RPMI7951 (cell line): ENCODE results near the gene DSEL. TPM values are rescaled to one million over a fixed set of nuclear protein-coding genes. Genes with fewer than 3 reads are reported as not detected.

Source experiments
- DNase-seq: peaks from one replicate; pipeline ENCODE4 v3.0.0-alpha.2; 2012; ENCODE audit warnings: low read depth
- total RNA-seq: library from RNA; depleted of rRNA; stranded (reverse); fragments of >200 nt; shearing (Covaris generic); gene quantifications from 2 replicates; pipeline ENCODE4 v1.2.3, GENCODE V29; 2014; rRNA removed

Gene DSEL
- 0.48 and 0.68 TPM in 2 replicates for total RNA-seq

DNA sequence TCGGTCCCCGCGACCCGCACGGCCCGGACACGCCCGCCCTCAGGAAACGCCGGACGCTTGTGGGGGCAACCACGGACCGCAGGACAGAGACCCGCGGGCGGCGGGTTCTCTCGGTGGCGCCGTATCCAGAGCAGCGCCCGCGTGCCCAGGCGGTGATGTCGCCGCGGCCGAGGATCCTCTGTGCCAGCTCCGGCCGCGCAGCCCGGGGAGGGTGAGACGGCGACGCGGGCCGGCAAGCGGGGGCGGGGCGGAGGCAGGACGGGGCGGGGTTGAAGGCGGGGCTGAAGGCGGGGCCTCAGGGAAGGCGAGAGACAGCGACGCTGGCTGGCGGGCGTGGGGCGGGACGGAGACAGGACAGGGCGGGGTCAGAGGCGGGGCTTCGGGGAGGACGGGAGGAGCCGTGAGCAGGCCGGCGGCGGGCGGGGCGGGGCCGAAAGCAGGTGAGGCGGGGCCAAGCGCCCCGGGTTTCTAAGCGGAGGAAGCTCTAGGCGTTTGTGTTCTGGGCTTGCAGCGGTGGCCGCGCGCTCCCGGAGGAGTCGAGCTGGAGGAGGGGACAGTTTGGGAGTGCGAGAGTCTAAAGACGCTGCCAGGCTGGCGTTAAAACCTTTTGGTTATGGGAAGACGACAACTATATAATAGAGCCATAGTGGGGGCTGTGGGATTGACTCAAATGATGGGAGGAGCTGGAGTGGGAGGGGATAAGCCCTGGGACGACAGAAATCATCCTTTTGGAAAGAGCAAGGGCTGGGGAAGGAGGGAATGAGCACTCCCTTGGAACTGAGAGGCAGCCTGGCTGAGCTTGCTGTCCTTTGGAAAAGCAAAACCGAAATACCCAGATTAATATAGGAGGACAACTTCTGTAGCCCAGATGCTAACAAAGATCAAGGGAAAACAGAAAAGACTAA lies at the start of gene DSEL:
DSEL (minus strand) TSS at position 182 of the 905 bp plus-strand sequence. CDS start 2,112 bp downstream, outside the sequence.
- DNase-seq = peak; percentile 83

DNA sequence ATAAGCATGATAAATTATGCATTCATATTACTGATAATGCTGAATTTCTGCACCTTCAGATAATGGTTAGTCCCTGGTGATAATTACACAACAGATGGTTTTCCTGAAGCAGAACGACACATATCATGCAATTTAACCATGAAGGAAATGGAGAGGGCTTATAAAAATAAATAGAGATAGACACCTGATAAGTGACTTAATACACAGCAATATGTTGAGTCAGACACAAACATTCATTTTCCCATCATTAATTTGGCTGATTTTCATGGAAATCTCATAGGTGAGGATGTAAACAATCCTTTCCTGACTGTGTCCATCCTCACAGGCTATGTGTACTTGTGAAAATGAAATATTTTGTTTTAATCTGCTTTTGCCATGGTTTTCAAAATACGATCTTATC lies 36.9 kb upstream of the DSEL start:
- no peak for DNase-seq

DNA sequence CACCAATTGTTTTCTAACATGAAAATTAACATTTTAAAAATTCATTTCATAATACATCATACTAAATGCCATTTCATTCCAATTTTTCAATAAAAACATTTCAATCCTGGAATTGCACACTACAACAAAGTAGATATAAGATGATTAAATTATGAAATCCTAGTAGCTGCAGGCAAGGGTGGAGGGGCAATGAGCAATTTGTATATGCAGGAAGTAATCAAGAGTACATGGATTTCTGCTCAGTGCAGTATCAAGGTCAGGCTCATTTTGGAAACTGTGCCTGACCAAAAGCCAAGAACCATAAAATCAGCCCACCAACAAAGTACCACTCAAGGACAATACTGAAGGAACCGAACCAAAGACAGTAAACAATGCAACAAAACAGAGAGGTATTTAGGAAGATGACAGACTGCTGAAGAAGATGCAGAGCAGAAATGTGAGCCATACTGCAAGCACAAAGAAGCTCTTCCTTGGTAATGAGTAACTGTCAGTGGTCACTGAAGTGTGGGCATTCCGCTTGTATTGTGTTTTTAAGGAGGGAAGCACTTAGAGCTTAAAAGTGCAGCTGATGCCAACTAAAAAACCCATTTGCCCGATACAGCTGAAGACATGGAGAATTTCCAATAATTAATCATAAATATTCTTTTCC lies 34.5 kb upstream of the DSEL start:
- DNase-seq = no peak

DNA sequence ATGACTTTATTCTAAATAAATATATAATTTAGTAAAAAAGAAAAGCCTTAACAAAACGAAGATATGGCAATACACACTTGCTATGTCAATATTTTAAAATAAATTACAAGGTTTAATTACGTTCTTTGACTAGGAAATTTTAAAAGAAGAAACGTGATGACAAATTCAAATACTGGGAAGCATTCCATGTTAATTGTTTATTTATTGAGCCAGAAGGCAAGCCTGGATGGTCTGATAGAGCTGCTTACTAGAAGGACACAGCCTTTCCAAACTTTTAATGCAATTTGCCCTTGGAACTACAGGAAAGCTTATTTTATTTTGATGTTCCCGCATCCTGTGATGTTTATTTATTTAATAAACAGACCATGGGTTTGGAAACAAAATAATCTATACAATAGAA lies 33.4 kb upstream of the DSEL start:
- no peak for DNase-seq

DNA sequence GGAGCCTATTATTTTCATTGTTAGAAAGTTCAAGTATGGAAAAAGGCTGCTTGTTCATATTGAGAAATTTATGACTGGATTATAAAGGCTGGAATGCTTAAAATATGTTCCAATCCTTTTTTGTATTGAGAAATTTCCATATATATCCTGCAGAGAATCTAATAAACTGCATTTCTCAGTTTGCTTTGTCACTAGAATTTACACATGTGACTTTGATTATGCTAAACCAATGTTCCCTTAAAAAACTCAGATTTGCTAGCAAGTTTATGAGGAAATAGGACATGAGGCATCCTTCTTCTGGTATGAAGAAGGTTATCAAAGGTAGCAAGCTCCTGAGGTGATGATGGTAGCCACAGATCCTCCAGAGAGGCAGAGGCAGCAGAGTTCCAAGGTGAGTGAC lies 29.2 kb upstream of the DSEL start:
- no peak for DNase-seq

DNA sequence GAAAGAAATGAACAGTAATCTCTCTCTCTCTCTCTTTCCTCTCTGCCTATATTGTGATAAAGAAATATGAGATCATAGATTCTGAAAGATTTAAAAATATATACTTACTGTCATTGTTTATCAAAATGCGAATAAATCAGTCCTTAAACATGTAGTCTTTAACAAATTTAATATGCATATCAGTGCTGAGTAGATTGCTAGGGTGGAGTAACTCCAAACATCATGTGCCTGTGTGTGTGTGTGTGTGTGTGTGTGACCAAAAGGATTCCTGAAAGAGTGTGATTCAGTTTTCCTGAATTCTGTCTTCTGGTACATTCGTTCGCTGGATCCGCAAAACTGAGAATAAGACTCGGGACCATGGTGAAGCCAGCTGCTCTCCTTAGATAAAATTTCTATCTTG lies 24.0 kb upstream of the DSEL start:
- DNase-seq = no peak

DNA sequence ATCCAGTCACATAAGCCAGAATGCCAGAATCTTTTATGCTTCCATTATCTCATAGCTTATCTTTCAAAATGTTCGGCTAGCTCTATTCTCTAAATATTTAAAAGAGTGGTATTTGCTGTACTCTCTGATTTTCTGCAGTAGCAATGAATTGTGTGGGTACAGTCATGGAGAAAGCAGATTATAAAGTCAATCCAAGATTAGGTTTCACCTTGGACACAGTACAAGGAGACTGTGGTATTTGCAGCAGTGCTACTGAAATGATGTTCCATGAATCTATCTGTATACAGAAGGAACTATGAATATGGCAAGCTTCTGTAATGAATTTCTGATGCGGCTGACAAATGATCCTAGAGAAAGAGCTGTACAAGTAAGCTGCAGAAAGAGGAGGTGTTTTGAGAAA lies 15.4 kb upstream of the DSEL start:
- DNase-seq = no peak

DNA sequence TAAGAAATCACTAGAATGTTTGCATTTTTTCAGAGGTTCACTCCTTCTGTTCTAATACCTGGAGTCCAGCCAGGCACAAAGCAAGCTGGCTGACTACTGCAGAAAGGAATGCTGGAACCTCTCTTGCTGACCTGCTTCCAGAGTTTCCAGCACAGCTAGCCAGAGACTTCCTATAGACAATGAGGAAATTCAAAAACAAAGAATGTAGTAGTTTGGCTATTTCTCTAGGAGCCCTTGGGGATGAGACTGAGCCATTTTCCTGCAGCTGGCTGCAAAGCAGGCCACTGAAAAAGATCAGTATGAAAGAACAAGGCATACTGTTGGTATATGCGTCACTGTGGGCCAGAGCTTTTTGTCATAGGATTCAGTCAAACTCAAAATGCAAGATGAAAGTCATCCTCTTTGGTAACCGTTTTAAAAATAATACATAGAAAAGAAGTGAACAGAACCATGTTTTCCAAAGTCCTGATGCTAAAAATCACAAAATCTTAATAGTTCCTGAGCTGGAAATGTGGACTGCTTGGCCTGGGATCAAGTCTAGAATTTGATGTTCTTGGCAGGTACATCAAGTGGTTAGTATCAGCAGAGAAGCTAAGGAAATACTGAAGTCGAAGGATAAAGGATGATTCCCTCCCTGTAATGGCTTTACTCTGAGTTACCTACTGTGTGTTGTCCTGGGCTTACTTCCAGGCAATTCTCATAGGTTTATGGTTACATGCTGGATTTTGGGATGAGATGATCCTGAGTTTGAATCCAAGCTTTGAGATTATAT lies 9.0 kb upstream of the DSEL start:
- DNase-seq = peak; percentile 88

DNA sequence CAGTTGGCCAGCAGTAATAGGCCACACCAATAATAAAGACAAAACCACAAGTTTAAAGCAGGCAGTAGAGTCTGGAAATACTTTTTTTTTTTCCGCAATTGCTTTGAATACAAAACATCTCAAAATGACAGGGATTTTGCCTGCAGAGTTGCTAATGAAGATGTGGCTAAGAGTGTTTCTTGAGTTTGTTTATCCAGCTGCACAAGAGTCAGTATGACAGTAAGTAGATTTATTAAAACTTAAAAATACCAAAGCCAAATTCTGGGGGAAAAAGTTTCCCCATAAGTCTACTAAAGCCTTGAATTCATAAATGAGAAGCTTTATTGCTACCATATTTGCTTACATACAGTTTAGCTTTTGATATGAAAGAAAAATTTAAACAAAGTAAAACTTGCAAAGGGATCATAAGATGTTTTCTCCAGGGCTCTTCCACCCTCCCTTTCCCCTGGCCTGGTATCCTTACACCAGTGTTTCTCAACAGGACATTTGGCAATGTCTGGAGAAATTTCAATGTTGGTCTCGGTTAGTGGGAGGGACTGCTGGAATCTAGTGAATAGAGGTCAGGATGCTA lies 3.9 kb upstream of the DSEL start:
- DNase-seq = no peak

DNA sequence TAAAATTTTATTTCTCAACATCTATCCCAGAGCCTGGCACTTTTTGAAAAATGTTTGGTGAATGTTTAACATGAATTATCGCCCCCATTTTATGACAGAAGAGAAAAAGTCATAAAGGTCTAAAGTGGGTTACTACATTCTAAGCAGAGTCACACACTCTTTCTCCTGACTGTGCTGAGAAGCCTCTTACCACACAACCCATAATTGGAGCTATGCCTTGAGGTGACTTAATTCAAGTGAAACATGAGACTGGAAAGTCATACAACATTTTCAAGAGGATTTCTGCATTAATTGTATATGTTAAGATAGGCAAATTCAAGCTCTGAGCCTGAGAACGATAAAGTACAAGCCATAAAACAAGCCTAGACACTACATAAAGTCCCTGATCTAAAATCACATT lies 3.1 kb upstream of the DSEL start:
- DNase-seq = no peak

DNA sequence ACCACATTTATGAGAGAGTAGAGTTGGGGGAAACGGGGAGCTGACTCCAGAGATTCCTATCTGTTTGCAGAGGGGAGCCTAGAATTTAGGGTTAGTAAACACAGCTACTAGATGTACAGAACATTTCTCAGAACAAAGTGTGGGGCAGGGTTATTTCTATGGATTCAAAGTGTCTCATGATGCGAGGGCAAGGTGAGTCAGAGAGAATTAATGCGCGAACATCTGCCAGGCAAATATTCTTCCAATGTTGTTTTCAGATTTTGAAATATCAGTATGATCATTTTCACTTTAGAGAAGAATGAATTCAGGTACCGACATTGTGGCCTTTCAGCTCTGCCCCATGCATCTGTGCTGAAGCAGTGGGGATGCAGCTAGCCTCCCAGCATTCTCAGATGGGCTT lies 2.0 kb upstream of the DSEL start:
- no peak for DNase-seq

DNA sequence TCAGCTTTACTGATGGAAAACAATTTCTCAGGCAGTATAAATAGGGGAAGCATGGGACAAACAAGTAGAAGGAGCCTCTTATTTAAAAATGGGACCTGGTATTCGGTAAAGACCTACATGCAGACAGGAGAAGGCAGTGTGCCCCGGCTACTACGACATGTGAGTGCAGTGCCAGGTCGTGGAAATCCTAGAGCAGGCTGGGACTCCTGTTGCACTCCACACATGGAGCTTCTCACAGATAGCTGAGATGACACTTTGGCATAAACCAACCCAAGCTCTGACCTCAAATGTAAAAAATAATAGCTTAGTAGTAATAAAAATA lies 885 bp upstream of the DSEL start:
- no peak for DNase-seq

DNA sequence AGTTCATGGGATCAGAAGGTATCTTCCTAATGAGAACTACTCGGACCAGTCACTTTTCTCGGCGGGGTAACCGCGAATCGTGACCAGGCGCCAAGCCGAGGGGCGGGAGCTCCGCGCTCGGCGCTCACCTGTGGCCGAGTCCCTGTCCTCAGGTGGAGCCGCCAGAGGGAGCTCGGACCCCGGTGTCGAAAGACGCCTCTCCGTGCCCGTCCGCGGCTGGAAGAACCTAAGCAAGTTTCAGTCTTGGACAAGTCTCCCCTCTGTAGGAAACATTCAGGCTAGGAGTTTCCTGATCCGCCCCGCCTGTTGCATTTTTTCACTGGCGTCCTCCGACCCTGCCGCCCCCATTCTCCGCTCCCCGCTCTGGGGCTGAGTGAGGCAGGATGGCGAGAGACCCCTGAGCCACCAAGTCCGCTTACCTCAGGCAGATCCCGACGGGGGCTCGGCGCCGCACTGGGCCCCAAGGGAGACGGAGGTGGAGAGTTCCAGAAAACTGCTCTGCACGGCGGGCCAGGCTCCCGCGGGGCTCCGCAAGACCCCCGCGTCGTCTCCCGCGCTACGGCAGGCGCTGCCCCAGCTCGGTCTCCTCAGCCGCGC lies 480 bp downstream of the DSEL start:
- peak; percentile 61 for DNase-seq

DNA sequence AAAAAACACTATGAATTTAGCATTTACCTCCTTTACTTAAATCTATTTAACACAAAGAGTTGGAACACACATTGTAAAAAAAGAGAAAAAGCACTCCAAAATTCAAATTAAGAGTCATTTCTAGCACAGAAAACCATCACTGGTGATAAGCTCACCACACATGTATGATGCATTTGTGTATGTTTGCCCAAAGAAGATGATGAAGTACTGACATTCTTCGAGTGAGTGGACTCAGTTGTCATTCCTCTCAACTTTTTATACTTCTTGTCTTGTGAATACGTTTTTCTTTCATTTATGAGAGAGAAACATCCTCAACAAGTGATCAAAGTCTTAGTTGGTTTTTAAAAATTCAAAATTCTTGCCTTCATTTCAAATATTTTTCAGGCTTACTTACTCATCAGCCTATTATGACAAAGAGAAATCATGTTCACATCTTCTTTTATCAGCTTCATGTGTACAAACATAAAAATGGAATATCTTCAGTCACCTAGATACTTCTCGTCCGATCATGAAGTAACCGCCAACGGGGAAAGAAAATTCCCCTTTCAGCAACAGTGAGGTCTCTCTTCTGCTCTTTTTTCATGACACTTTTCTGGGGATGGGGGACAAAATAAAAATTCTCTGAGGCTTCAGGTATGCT lies 1.5 kb downstream of the DSEL start:
- no peak for DNase-seq

DNA sequence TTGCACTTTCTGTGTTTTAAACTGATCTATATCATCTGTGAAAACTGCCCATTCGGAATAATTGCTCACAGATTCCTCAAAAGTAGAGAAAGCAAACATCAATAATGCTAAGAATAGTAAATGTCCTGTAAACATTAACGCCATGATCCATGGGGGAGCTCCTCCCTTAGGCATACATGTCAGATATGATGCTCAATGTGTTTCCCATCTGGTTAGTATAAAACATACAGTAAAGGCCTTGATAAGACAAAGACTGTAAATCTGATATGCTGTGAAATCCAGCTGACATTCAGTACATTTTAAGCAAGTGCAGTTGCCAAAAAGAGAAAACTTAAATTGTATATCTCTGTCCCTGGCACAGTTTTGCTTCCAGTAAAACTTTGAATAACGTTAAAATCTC lies 2.1 kb downstream of the DSEL start:
- DNase-seq = no peak

DNA sequence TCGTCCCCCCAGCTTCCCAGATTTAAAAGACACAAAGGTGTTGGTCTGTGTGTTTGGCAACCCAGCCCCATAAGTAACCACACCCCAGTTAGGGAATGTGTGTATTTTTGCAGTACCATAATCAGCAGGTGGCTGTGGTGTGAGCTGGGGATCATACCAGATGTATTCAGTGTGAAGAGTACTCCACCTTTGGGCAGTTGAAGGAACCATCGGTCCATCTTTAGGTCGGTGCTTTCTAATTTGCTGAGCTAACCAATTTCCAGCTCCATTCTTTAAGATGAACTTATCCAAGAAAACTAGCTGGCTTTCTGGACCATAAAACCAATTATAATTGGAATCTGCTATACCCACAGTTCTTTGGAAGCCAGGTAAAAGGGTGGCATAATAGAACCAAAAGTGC lies 3.2 kb downstream of the DSEL start:
- peak; percentile 23 for DNase-seq

DNA sequence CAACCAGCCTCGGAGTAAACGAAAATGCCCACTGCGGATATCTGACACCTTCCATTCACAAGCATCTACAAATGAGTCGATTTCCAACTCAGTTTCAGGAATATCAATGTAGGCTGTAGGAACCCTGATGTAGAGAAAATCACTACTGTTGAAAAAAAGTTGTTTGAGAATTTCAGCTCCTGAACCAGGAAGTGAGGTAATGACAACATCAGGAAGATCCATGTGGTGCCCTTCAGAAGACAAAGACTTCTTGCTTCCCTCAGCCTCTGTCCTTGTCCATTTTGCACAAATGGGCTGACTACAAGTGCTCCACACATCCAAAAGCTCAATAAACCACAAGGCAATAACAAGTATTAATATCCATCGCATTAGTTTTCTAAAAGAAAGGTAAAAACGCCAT lies 4.7 kb downstream of the DSEL start:
- no peak for DNase-seq

DNA sequence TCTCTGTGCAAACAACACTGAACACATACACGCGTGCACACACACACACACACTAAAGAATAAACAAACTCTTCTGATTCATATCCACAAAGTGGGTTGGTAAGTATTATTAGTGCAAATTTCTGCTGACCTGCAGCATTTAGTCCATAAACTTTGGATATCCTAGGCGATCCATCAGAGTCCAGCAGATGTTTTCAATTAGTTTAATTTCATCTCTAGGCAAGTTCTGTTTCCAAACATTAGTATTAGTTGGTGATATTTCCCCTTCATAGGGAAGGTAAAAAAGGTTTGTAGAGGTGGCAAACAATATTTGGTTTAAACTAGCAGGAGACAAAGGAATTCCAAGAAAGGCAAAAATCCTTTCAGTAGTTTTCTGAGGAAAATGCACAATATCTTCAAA lies 5.7 kb downstream of the DSEL start:
- no peak for DNase-seq

DNA sequence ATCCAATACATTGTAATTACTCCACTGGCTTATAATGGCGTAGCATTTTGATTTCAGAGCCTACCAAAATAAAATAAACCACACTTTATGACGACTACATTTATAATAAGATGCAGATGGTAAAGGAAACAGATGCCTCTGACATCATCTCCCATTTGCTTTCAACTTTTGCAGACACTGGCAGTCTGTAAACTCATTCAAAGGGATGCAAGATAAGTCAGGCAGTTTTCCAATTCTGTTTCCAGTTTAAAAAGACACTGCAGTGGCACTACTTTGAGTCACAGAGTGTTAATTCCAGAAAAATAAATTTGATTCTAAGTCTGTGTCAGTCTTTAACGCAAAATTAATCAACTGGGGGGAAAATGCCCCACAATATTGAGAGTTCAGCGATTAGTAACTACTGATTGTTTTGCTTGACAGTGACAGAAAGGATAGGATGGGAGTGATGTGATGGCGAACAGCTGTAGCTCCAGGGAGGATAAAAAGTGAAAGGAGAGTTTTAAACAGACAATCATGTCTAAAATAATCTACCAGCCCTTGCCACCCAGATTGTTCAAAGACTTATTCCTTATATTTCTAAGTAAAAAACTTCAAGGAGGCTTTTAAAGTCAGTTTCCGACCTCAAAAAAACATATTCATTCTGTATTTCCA lies 6.7 kb downstream of the DSEL start:
- peak; percentile 28 for DNase-seq

DNA sequence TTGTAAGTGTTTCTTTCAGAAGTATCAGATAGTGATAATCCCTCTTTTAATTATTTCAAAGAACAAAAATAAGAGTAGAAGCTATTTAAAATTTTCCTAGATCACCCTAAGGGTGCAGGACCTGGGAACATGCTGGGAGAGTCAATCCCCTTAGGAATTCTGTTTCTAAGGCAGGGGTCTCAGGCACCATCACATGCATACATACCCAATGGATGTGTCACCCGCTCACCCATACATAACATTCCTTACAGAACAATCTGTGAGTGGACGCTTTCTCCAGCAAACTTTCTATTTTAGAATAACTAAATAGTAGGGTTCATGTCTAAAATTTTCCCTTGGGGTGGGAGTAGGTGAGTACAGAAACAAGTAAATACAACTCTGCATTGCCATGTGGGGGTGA lies 8.4 kb downstream of the DSEL start:
- DNase-seq = no peak

DNA sequence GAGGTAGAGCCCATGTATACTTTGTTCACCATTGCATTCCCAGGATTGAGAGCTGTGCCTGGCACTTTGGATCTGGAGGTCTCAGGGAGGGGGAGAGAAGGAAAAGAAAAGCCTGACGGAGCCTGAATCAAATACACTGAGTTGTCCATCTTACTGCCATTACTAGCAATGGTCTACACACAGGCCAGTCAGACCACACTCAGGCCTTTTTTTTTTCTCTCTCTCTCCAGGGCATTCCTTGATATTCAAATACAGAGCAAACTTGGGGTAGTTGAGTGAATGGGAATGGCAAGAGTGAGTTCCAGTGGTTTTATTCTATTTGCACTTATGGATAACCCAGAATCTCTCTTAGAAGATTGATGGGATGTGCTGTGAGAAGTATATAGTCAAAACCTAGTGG lies 11.8 kb downstream of the DSEL start:
- DNase-seq = no peak
